Activated CD4-positive, alpha-beta memory T cell treated with anti-CD3 and anti-CD28 coated beads for 36 hours (primary cell): Measurements from ENCODE around the gene IGSF23. TPM values are rescaled to one million over a fixed set of nuclear protein-coding genes. Genes with fewer than 3 reads are reported as not detected.

Experiments used
- CTCF ChIA-PET: fragments of 350-600 bp; sonication (Branson Sonifier 250); formaldehyde crosslinking; loops from one replicate; lab custom pipeline; 2021; ENCODE audit warnings: antibody characterized with exemption, inconsistent platforms; lab: Charles Lee
- POLR2A ChIA-PET: fragments of 350-600 bp; sonication (Branson Sonifier 250); formaldehyde crosslinking; loops from one replicate; lab custom pipeline; 2021; ENCODE audit warnings: antibody characterized with exemption; lab: Charles Lee
- DNase-seq: peaks from one replicate; pipeline ENCODE4 v3.0.0-alpha.2; 2020
- H3K27ac Mint-ChIP-seq: one replicate; pipeline ENCODE4 v1.8.0; 2021; ENCODE audit warnings: mixed read lengths
- H3K27me3 Mint-ChIP-seq: one replicate; pipeline ENCODE4 v1.8.0; 2021; ENCODE audit warnings: mixed read lengths
- H3K36me3 Mint-ChIP-seq: one replicate; pipeline ENCODE4 v1.8.0; 2021; ENCODE audit warnings: mixed read lengths
- H3K4me1 Mint-ChIP-seq: one replicate; pipeline ENCODE4 v1.8.0; 2021; ENCODE audit warnings: low read depth, mixed read lengths
- H3K4me3 Mint-ChIP-seq: one replicate; pipeline ENCODE4 v1.8.0; 2021; ENCODE audit warnings: mild to moderate bottlenecking, mixed read lengths
- H3K9me3 Mint-ChIP-seq: one replicate; pipeline ENCODE4 v1.8.0; 2021; ENCODE audit warnings: mixed read lengths
- intact Hi-C: fragments of 100-400 bp; cut with micrococcal nuclease; formaldehyde crosslinking; loops from one replicate; pipeline ENCODE4 v1.15.1; 2023
- total RNA-seq, 2 experiments: library from RNA; stranded (reverse); gene quantifications; one replicate each; pipeline ENCODE4 v1.2.3, GENCODE V29; 2021

Gene IGSF23, protein sequence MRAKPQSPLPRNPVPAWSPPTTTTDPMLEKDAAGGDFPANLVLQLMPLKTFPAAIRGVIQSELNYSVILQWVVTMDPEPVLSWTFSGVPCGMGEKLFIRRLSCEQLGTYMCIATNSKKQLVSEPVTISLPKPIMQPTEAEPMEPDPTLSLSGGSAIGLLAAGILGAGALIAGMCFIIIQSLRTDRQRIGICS
- total RNA-seq: not detected

DNA sequence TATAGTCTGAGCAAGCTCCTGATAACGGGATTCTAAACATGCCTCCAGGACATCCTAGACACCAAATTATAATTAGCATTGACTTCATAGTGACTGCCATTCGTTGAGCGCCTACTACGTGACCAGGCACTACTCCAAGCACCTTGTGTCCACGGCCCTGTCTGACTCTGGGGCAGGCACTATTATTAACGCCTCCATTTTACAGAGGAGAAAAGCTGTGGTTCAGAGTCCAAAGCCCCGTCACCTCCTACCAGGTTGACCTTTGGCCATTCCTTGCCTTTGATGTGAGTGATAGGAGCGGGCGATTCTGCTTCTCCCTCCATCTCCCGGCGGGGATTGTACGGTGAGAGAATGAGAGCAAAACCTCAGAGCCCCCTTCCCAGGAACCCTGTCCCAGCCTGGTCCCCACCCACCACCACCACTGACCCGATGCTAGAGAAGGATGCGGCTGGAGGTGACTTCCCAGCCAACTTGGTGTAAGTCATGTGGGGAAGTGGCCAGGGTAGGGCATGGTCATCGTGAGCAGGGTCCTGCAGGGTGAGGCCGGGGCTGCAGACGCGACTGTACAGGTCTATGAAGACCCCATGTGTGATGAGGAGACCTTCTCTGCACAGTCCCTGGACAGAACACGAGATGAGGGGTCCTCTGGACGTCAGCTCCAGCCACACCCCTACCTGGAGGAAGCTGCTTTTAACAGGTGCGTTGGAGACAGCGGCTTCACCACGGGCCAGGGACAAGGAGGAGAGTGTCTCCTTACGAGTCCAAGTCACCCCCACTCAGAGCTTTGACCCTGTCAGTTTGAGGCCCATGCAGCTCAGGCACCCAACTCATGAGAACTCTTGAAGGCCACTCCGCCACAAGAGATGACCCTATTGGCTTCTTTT, at the start of gene IGSF23:
IGSF23 (plus strand) TSS at position 269 of the 884 bp plus-strand sequence; CDS start at position 352, 83 bp downstream.
- intact Hi-C loops: no loop called here
- no peak within 1 kb of the TSS for H3K4me3 Mint-ChIP-seq
- no peaks in the 10 kb centered on the region for H3K4me1 Mint-ChIP-seq
- H3K27me3 Mint-ChIP-seq: no peaks in the 10 kb centered on the region
- DNase-seq: no peak
- H3K27ac Mint-ChIP-seq: no peak within 1 kb of the TSS
- CTCF ChIA-PET: interaction anchor here (1.0 kb wide), 1 partner anchor 110 kb away, joined by 3 read pairs; no protein-coding TSS in a partner anchor
- no peaks in the 10 kb centered on the region for H3K36me3 Mint-ChIP-seq
- POLR2A ChIA-PET: no interaction called here
- no peaks in the 10 kb centered on the region for H3K9me3 Mint-ChIP-seq

DNA sequence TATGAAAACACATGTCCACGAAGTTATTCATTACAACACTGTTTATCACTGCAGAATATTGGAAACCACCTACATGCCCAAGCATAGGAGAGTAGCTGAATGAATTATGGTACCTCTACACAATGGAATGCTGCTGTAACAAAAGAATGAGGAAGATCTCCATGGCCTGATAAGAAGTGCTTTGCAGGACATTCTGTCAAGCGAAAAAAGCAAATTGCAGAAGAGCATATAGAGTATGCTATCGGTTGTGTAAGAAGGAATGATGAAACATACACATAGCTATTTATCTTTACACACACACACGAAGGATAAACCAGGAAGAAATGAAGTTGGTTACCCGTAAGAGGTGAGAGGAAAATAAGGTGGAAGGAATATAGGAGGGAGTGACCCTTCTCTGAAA, 46.4 kb upstream of the IGSF23 start:
- Mint-ChIP-seq H3K27me3 (peaks cover 11% of the 10 kb centered on the region), H3K27ac (no peak overlapping the region), H3K9me3 (peaks cover 4% of the 10 kb centered on the region), H3K4me1 (no peaks in the 10 kb centered on the region), H3K4me3 (no peak overlapping the region), H3K36me3 (no peaks in the 10 kb centered on the region)
- ChIA-PET POLR2A (no interaction called here), CTCF (no interaction called here)
- DNase-seq: no peak
- intact Hi-C loops: no loop called here

DNA sequence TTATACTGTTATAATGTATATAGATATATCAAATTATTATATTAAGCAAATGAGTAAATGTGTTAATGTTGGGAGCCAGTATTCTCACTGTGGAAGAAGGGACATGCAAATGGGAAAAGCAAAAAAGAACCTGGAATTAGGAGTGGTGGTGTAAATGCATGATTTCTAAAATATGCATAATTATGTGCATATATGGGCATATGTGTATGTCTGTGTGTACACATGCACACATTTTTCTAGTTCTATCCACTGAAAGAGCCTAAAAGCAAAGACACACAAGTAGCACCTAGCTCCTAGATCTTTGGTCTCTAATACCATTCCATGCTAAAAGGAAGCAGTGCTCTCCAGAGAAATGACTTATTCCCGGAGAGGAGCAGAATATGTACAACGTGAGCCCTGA, 45.6 kb upstream of the IGSF23 start:
- intact Hi-C loops: no loop called here
- POLR2A ChIA-PET: no interaction called here
- H3K4me3 Mint-ChIP-seq: no peak overlapping the region

DNA sequence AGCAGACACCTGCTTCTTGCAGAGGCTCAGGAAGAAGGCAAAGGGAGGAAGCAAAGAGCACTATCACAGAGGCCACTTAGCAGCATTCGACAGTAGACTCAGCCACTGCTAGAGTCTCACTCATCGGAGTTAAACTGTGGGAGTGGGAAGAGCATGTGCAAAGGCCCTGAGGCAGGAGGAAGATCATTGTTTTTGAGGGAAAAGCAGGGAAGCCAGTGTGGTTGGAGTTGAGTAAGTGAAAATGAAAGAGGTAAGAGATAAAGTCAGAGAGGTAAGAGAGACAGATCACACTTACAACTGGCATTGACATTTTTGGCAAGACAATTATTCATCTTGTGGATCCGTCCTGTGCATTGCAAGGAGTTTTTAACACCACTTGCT, 42.8 kb upstream of the IGSF23 start:
- POLR2A ChIA-PET: interaction anchor here (0.5 kb wide), 1 partner anchor 267 kb away, joined by 3 read pairs; no protein-coding TSS in a partner anchor
- peaks cover 15% of the 10 kb centered on the region for H3K27me3 Mint-ChIP-seq
- no peak for DNase-seq
- H3K9me3 Mint-ChIP-seq: no peaks in the 10 kb centered on the region
- intact Hi-C loops: loop anchor here (2.0 to 5.0 kb wide), 2 partner anchors 86 to 202 kb away; no protein-coding TSS in a partner anchor
- H3K4me1 Mint-ChIP-seq: no peaks in the 10 kb centered on the region
- no peak overlapping the region for H3K27ac Mint-ChIP-seq
- no peaks in the 10 kb centered on the region for H3K36me3 Mint-ChIP-seq
- CTCF ChIA-PET: interaction anchor here (0.6 to 2.9 kb wide), 24 partner anchors 9 to 1149 kb away, joined by 3 to 31 read pairs (median 4); partner anchors contain the start of genes CEACAM20 and PVR
- no peak overlapping the region for H3K4me3 Mint-ChIP-seq

More for the DNA sequence above, 45.6 kb upstream of the IGSF23 start:
- CTCF ChIA-PET: no interaction called here
- no peak overlapping the region for H3K27ac Mint-ChIP-seq
- H3K27me3 Mint-ChIP-seq: peaks cover 11% of the 10 kb centered on the region
- no peaks in the 10 kb centered on the region for H3K4me1 Mint-ChIP-seq
- no peak for DNase-seq
- H3K9me3 Mint-ChIP-seq: no peaks in the 10 kb centered on the region
- H3K36me3 Mint-ChIP-seq: no peaks in the 10 kb centered on the region

DNA sequence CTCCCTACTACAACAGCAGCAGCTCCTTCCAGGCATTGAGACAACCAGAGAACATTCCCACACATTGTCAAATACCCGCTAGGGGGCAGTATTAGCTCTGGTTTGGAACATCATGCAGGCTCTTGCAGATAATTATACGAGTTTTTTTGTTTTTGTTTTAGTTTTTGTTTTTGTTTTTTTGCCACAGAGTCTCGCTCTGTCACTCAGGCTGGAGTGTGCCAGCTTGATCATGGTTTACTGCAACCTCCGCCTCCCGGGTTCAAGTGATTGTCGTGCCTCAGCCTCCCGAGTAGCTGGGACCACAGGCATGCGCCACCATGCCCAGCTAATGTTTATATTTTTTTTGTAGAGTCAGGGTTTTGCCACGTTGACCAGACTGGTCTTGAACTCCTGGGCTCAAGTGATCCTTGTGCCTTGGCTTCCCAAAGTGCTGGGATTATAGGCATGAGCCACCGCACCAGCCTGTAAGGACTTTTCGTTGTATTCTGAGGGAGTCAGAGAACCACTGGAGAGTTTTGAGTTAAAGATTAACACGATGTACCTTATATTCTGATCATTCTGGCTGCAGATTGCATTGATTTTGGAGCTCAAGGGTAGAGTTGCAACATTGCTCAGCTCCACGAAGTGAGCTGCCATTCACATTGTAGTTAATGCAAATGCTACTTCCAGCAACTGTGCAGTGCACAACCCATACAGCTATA, 42.2 kb upstream of the IGSF23 start:
- intact Hi-C loops: loop anchor here (2.0 to 5.0 kb wide), 2 partner anchors 86 to 201 kb away; no protein-coding TSS in a partner anchor
- H3K4me3 Mint-ChIP-seq: no peak overlapping the region

DNA sequence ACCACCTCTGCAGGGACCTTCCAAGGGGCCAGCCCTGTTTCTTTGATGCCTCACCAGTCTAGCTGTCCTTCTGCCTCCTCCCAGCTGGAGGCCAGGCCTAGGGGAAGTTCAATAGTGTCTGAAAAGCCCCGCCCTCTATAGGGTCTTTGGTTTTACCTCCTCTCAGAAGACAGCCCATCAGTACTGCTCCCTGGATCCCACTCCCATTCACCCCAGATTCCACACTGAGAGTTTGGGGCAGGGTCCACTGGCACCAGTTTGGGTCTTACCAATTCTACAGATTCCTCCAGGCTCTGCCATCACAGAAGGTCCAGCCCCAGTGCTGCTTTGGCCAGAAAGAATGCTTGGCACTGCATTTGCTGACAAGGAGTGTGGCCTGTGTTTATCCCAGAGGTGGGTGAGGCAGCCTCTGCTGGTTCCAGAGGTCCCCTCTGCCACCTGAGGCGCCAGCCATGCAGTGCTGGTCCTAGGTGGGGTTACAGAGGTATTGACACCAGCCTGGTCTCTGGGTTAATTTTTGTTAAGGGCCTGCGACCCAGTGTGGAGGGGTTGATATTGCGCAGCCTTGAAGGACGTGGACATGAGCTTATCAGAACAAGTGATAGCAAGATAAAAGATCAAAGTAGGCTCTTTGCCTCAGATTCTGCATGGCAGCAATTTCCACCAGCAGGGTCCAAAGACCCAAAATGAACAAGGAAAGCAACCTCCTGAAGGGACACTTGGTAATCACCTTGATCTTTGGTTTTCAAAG, 41.4 kb upstream of the IGSF23 start:
- Mint-ChIP-seq H3K27me3 (peaks cover 13% of the 10 kb centered on the region), H3K36me3 (no peaks in the 10 kb centered on the region), H3K4me3 (no peak overlapping the region), H3K9me3 (no peaks in the 10 kb centered on the region), H3K4me1 (no peaks in the 10 kb centered on the region), H3K27ac (no peak overlapping the region)
- intact Hi-C loops: loop anchor here (2.0 to 5.0 kb wide), 2 partner anchors 85 to 200 kb away; no protein-coding TSS in a partner anchor
- DNase-seq: no peak
- ChIA-PET CTCF (interaction anchor here (0.7 to 2.9 kb wide), 6 partner anchors 12 to 85 kb away, joined by 4 to 31 read pairs (median 7); no protein-coding TSS in a partner anchor), POLR2A (no interaction called here)

More for the DNA sequence above, 42.2 kb upstream of the IGSF23 start:
- Mint-ChIP-seq H3K9me3 (no peaks in the 10 kb centered on the region), H3K27ac (no peak overlapping the region), H3K36me3 (no peaks in the 10 kb centered on the region), H3K4me1 (no peaks in the 10 kb centered on the region), H3K27me3 (peaks cover 13% of the 10 kb centered on the region)
- ChIA-PET CTCF (interaction anchor here (0.6 to 2.9 kb wide), 25 partner anchors 9 to 1149 kb away, joined by 3 to 31 read pairs (median 4); partner anchors contain the start of genes CEACAM20 and PVR), POLR2A (interaction anchor here (0.5 kb wide), 1 partner anchor 266 kb away, joined by 3 read pairs; no protein-coding TSS in a partner anchor)
- DNase-seq: peak; percentile 57

DNA sequence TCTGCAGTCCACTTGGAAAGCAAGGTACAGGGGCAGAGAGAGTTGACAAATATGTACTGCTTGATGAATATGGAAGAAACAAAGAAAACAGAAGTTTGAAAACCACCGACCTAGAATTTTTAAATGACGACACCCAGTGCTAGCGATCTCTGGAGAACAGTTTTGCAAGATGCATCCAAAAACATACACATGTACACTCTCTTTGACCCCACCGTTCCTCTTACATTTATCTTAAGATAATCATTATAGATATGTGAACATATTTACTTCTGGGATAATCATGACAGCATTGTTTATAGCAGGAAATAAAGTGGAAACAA, 40.8 kb upstream of the IGSF23 start:
- Mint-ChIP-seq H3K4me3 (no peak overlapping the region), H3K4me1 (no peaks in the 10 kb centered on the region), H3K36me3 (no peaks in the 10 kb centered on the region), H3K27me3 (peaks cover 13% of the 10 kb centered on the region), H3K9me3 (peaks cover 2% of the 10 kb centered on the region), H3K27ac (no peak overlapping the region)
- DNase-seq: no peak
- CTCF ChIA-PET: interaction anchor here (0.7 to 2.9 kb wide), 2 partner anchors 12 to 85 kb away, joined by 4 to 16 read pairs; no protein-coding TSS in a partner anchor
- POLR2A ChIA-PET: no interaction called here
- intact Hi-C loops: loop anchor here (5.0 kb wide), 1 partner anchor 200 kb away; no protein-coding TSS in a partner anchor

DNA sequence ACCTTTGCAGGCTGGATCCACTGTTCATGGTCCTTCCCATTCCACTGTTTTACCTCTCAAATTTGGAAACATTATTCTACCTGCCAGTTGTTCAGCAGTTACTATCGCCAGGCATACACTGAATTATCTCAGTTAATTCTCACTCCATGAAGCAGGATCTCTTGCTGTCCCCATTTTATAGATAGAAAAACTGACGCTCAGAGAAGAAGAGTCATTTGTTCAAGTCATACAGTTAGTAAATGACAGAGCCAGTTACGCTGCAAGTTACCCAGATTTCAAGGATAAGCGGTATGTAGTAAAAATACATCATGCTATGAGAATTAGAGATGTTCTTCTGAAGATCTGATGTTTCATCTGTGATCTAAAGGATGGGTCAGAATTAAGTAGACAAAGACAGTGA, 40.2 kb upstream of the IGSF23 start:
- Mint-ChIP-seq H3K9me3 (peaks cover 2% of the 10 kb centered on the region), H3K4me1 (no peaks in the 10 kb centered on the region), H3K27me3 (peaks cover 10% of the 10 kb centered on the region), H3K4me3 (no peak overlapping the region), H3K27ac (no peak overlapping the region), H3K36me3 (no peaks in the 10 kb centered on the region)
- CTCF ChIA-PET: interaction anchor here (0.8 kb wide), 1 partner anchor 81 kb away, joined by 3 read pairs; no protein-coding TSS in a partner anchor
- intact Hi-C loops: loop anchor here (5.0 kb wide), 1 partner anchor 199 kb away; no protein-coding TSS in a partner anchor
- POLR2A ChIA-PET: no interaction called here
- DNase-seq: no peak

DNA sequence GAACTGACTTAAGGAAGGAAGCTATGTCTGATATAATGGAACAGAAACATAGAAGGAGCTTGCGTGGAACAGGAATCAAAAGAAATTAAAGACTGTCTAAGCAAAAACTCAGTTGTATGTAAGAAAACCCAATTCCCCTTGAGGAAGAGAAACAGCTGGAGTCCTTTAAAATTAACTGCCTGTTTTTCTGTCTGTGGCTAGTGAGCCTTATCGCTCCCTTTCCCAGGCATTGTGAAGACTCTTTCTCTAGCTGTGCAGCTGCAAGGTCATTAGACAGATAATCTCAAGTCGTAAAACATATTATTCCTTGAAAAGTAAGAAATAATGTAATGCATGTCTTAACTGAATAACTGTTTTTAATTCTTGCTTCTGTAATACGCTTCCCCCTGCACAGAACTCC, 39.7 kb upstream of the IGSF23 start:
- intact Hi-C loops: loop anchor here (5.0 kb wide), 1 partner anchor 199 kb away; no protein-coding TSS in a partner anchor
- Mint-ChIP-seq H3K9me3 (peaks cover 2% of the 10 kb centered on the region), H3K27me3 (peaks cover 10% of the 10 kb centered on the region), H3K36me3 (no peaks in the 10 kb centered on the region), H3K4me1 (no peaks in the 10 kb centered on the region), H3K27ac (no peak overlapping the region), H3K4me3 (no peak overlapping the region)
- DNase-seq: no peak
- CTCF ChIA-PET: interaction anchor here (0.8 kb wide), 1 partner anchor 81 kb away, joined by 3 read pairs; no protein-coding TSS in a partner anchor
- POLR2A ChIA-PET: no interaction called here

DNA sequence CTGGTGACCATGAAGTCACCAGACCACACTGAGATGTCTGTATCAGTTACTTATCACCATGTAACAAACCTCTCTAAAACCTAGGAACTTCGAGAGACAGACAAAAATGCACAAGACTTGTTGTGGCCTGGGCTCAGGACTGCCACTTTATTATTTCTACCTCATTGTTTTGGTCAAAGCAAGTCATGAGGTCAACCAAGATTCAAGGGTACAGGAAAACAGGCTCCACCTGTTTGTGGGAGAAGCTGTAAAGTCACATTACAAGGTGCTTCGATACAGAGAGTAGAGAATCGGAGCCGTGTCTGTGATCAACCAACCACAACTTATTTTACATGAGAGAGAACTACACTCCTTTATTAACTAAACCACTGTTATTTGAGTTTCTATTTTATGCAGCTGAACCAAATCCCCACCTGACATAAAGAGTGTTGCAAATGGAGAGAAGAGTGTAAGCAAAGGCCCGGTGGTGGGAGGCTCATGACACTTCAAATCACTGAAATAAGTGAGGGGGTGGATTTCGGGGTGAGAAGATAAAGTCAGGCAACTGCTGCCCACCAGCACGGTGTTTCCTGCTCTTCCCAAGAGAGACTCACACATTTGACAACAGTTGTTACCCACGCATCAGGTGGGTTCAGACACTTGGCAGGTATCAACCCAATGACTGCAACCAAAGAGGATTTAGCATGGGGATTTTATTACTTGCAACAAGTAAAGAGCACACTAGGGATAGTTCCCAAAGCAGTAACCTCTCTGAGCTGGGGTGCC, 39.0 kb upstream of the IGSF23 start:
- Mint-ChIP-seq H3K4me3 (no peak overlapping the region), H3K27ac (no peak overlapping the region), H3K27me3 (peaks cover 8% of the 10 kb centered on the region), H3K9me3 (peaks cover 2% of the 10 kb centered on the region), H3K4me1 (no peaks in the 10 kb centered on the region), H3K36me3 (no peaks in the 10 kb centered on the region)
- ChIA-PET CTCF (no interaction called here), POLR2A (no interaction called here)
- intact Hi-C loops: loop anchor here (5.0 kb wide), 1 partner anchor 198 kb away; no protein-coding TSS in a partner anchor
- no peak for DNase-seq
